ENCODE data around the gene PER2. TPM values are rescaled to one million over a fixed set of nuclear protein-coding genes. Genes with fewer than 3 reads are reported as not detected.

PER2 gene
- total and polyA plus RNA-seq, 2 donors (not counting 1 experiment from before 2014, with no cell fraction given): 3.2 to 12.6 TPM

GRCh38 chr2:238203973-238204683 lies 84.3 kb downstream of the PER2 start:
- DNase-seq (peak; percentile 47), ATAC-seq (ENCODE audit: low read depth) (peak; percentile 6)
- Histone ChIP-seq H3K79me2 (ENCODE audit: control insufficient read depth, insufficient read depth, low read length) (peaks cover 40% of the 10 kb centered on the region), H3K4me3 (ENCODE audit: control extremely low read depth in 1 of 5, extremely low read depth in 1 of 5, insufficient read depth in 1 of 5, low read depth in 2 of 5, low read length in 4 of 5) (peak overlapping the region in 4 of 5 experiments; percentile 46 to 64 (median 60)), H3K9me3 (ENCODE audit: control extremely low read depth in 1 of 3, control insufficient read depth in 2 of 3, insufficient read depth in 1 of 3, low read length in 2 of 3) (peaks cover 0 to 3% (median 0%) of the 10 kb centered on the region in 3 donors), H3K36me3 (replicated peaks in 1 of 2; ENCODE audit: control extremely low read depth in 1 of 2, control insufficient read depth in 1 of 2, extremely low read depth in 1 of 2, insufficient read depth in 2 of 2, low read length in 1 of 2) (no peaks in the 10 kb centered on the region), H2AFZ (ENCODE audit: insufficient read depth, low read depth, low read length, poor library complexity, severe bottlenecking) (peak overlapping the region; percentile 94), H3K27me3 (replicated peaks in 1 of 4; ENCODE audit: control extremely low read depth in 1 of 4, control insufficient read depth in 3 of 4, insufficient read depth in 4 of 4, low read length in 3 of 4) (peaks cover 0 to 8% (median under 1%) of the 10 kb centered on the region in 4 experiments), H3K4me2 (replicated peaks; ENCODE audit: low read depth, low read length, poor library complexity, severe bottlenecking) (peak overlapping the region; percentile 93), H3K4me1 (ENCODE audit: control insufficient read depth in 2 of 2, insufficient read depth in 2 of 2, low read length in 2 of 2) (peaks cover 23 to 28% of the 10 kb centered on the region in 2 donors), H3K27ac (ENCODE audit: low read length in 2 of 2) (peak overlapping the region; percentile 78 to 93), H4K20me1 (ENCODE audit: control insufficient read depth, insufficient read depth, low read length, poor library complexity, severe bottlenecking) (peaks cover 38% of the 10 kb centered on the region), H3K9ac (ENCODE audit: low read length) (peak overlapping the region; percentile 86)
- H3K27ac Mint-ChIP-seq: peak overlapping the region; percentile 91
- H3K27me3 Mint-ChIP-seq: no peaks in the 10 kb centered on the region
- TF ChIP-seq CTCF (IDR thresholded peaks at IDR 0.05): no peak
- TF ChIP-seq EZH2 (IDR thresholded peaks at IDR 0.05; ENCODE audit: borderline replicate concordance, insufficient read depth, low read depth, low read length, poor library complexity, severe bottlenecking): no peak
- no peaks in the 10 kb centered on the region for H3K9me3 Mint-ChIP-seq (ENCODE audit: insufficient read depth)
- ChIA-PET POLR2A (interaction anchor here (0.6 to 1.3 kb wide), 4 partner anchors 30 to 143 kb away, joined by 3 to 9 read pairs (median 4); partner anchors contain the start of genes HES6 and SCLY), CTCF (interaction anchor here (1.5 kb wide), 1 partner anchor 59 kb away, joined by 5 read pairs; no protein-coding TSS in a partner anchor)
- peak overlapping the region; percentile 86 for H3K4me3 Mint-ChIP-seq
- peaks cover 44% of the 10 kb centered on the region for H3K4me1 Mint-ChIP-seq
- whole genome bisulfite sequencing (ENCODE audit: insufficient coverage): 44% methylated on average over 14 of the region's 18 CpGs
- intact Hi-C loops (cut with micrococcal nuclease): loop anchor here (1.0 to 2.0 kb wide), 6 partner anchors 27 to 238 kb away; no protein-coding TSS in a partner anchor

Data from B cell (primary cell).